Activated naive CD8-positive, alpha-beta T cell (primary cell): Measurements from ENCODE around the gene CORIN.

Source experiments
- H3K27ac Mint-ChIP-seq: one replicate; pipeline ENCODE4 v1.8.0; 2021; ENCODE audit warnings: mixed read lengths
- H3K27me3 Mint-ChIP-seq: one replicate; pipeline ENCODE4 v1.8.0; 2021; ENCODE audit warnings: mixed read lengths
- H3K36me3 Mint-ChIP-seq: one replicate; pipeline ENCODE4 v1.8.0; 2021; ENCODE audit warnings: mixed read lengths
- H3K4me1 Mint-ChIP-seq: one replicate; pipeline ENCODE4 v1.8.0; 2021; ENCODE audit warnings: low read depth, mixed read lengths
- H3K4me3 Mint-ChIP-seq: one replicate; pipeline ENCODE4 v1.8.0; 2021; ENCODE audit warnings: mild to moderate bottlenecking, mixed read lengths
- H3K9me3 Mint-ChIP-seq: one replicate; pipeline ENCODE4 v1.8.0; 2021; ENCODE audit warnings: low read depth, mixed read lengths

CORIN gene

DNA sequence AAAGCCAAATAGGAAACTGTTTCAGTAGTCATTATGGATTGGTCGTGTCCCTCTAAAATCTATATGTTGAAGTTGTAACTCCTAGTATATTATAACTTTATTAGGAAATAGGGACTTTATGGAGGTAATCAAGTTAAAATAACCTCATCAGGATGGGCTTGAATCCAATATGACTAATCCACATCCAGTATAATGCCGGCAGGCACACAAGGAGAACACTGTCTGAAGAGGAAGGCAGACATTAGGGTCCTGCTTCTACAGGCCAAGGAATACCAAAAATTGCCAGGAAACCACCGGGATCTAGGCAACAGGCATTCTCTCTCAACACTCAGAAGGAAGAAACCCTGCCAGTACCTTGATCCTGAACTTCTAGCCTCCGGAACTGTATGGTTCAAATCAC lies 222.5 kb downstream of the CORIN start:
- H3K27me3 Mint-ChIP-seq: no peaks in the 10 kb centered on the region
- H3K4me1 Mint-ChIP-seq: no peaks in the 10 kb centered on the region
- H3K9me3 Mint-ChIP-seq: no peaks in the 10 kb centered on the region
- no peak overlapping the region for H3K4me3 Mint-ChIP-seq
- no peaks in the 10 kb centered on the region for H3K36me3 Mint-ChIP-seq
- H3K27ac Mint-ChIP-seq: no peak overlapping the region

DNA sequence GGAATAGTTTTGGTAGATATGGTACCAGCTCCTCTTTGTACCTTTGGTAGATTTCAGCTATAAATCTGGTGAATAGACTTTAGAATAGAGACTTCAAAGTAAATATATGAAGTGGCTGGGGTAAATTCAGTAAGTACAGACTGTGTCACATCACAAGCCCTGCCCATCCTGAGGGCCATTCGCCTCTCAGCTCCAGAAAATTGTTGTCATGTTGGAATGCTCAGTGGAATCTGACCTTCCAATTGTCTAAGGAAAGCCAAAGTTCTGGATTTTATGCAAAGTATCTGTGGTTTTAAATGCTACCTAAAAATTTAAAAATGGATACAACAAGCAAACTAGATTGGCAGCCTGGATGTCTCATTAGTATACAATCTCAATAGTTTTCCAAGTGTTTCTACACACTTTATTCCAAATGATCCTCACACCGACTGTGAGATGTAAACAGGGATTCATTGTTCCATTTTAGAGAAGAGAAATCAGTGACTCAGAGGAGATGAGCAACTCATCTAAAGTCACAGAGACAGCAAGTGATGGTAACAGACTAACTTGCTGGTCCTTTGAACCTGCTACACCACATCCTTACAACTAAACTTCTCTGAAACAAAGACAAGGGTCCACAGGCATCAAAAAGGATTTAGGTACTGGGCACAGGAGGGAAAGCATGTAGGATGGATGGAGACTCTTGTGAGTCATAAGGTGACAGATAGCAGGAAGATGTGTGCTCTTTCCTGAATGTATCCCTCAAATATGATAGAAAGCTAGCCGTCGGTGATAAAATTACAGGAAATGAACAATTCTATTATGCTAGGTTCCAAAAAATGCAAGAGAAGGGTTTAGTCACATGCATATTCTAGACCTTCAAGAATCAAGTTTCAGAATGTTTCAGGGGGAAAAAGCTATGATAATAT lies 225.5 kb downstream of the CORIN start:
- H3K9me3 Mint-ChIP-seq: no peaks in the 10 kb centered on the region
- H3K4me1 Mint-ChIP-seq: no peaks in the 10 kb centered on the region
- H3K4me3 Mint-ChIP-seq: no peak overlapping the region
- no peak overlapping the region for H3K27ac Mint-ChIP-seq
- no peaks in the 10 kb centered on the region for H3K27me3 Mint-ChIP-seq
- H3K36me3 Mint-ChIP-seq: no peaks in the 10 kb centered on the region

DNA sequence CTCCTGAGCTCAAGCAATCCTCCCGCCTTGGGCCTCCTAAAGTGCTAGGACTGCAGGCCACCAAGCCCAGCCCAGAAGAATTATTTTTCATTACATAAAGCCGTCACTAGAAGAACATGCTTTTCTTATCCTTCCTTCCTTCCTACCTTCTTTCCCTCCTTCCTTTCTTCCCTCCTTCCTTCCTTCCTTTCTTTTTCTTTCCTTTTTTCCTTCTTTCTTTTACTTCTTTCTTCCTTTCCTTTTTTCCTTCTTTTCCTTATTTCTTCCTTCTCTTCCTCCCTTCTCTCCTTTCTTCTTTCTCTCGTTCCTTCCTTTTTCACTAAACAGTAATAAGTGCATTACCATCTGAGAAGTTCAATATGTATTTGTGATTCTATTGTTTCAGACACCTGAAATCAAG lies 231.4 kb downstream of the CORIN start:
- H3K4me3 Mint-ChIP-seq: no peak overlapping the region
- no peak overlapping the region for H3K27ac Mint-ChIP-seq
- no peaks in the 10 kb centered on the region for H3K4me1 Mint-ChIP-seq
- peaks cover 2% of the 10 kb centered on the region for H3K36me3 Mint-ChIP-seq
- no peaks in the 10 kb centered on the region for H3K9me3 Mint-ChIP-seq
- no peaks in the 10 kb centered on the region for H3K27me3 Mint-ChIP-seq

DNA sequence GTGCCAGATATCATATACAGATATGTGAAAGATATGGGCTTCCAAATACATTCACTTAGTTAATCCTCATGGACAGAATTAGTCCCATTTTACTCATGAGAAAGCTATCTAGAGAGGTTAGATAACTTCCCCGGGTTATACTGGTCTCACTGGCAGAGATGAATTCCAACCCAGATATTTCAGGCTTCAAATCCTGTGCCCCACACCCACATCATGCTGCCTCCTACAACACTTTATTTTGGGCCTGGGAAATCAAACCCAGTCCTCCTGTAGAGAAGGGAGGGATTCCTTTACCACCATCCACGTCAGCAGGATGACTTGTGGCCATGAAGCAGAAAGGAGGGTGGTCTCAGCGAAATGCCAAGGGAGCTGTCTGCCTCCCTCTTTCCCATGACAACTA lies 239.0 kb downstream of the CORIN start:
- no peak overlapping the region for H3K4me3 Mint-ChIP-seq
- no peaks in the 10 kb centered on the region for H3K4me1 Mint-ChIP-seq
- no peaks in the 10 kb centered on the region for H3K36me3 Mint-ChIP-seq
- H3K9me3 Mint-ChIP-seq: no peaks in the 10 kb centered on the region
- no peaks in the 10 kb centered on the region for H3K27me3 Mint-ChIP-seq
- no peak overlapping the region for H3K27ac Mint-ChIP-seq

DNA sequence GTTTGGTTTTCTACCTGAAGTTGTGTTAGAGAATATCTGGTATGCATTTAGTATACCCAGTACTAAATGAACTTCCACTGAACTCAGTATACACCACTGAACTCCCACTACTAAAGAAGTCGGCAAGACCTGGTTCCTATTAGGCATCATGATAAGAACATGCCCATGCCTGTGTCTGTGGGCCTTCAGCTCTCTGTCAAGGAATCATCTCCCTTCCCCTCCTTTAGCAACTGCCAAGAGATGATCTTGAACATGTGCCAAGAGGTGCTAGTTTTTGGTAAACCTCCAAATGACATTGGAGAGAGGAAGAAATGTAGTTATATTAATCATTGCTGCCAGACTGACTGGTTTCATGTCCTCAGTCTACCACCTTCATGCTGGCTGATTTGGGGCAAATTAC lies 239.5 kb downstream of the CORIN start:
- H3K27me3 Mint-ChIP-seq: no peaks in the 10 kb centered on the region
- H3K4me1 Mint-ChIP-seq: no peaks in the 10 kb centered on the region
- no peak overlapping the region for H3K4me3 Mint-ChIP-seq
- no peaks in the 10 kb centered on the region for H3K9me3 Mint-ChIP-seq
- H3K36me3 Mint-ChIP-seq: no peaks in the 10 kb centered on the region
- no peak overlapping the region for H3K27ac Mint-ChIP-seq

DNA sequence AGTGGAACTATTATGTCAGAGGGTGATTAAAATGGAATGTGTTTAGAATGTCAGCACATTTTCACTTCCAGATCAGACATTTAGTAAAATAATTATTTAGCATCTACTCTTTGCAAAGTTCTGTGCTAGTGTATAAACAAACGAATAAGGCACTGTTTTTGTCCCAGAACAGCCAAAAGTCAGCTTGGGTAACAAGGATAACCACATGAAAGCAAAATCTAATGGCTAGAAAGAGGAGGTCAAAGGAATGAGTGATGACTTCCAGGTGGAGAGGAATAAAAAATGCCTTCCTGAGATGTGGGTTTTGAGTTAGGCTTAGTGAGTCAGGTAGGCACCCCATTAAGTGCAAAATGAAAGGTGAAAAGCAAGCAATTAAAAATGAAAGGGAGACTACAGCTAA lies 240.2 kb downstream of the CORIN start:
- no peak overlapping the region for H3K27ac Mint-ChIP-seq
- no peaks in the 10 kb centered on the region for H3K9me3 Mint-ChIP-seq
- no peaks in the 10 kb centered on the region for H3K27me3 Mint-ChIP-seq
- H3K4me1 Mint-ChIP-seq: no peaks in the 10 kb centered on the region
- H3K36me3 Mint-ChIP-seq: no peaks in the 10 kb centered on the region
- no peak overlapping the region for H3K4me3 Mint-ChIP-seq

DNA sequence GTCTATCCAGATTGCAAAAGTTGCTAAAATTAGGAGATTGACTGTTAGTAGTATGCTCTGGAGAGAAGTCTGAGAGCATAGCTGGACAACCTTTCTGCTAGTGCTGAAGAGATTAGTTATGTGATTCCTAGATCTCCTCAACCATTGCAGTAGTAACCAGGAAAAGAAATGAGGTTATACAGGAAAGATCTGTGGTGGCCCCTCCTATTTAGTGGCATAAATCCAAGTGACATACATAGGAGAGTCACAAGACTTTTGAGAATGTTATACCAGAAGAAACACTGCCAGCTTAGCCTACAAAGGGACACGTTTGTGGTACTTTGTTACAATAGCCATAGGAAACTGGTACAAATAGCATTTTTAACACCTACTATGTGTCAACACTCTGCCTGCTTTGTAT lies 247.5 kb downstream of the CORIN start:
- Mint-ChIP-seq H3K9me3 (peaks cover 10% of the 10 kb centered on the region), H3K4me3 (no peak overlapping the region), H3K27me3 (no peaks in the 10 kb centered on the region), H3K27ac (no peak overlapping the region), H3K4me1 (no peaks in the 10 kb centered on the region), H3K36me3 (peaks cover 25% of the 10 kb centered on the region)

DNA sequence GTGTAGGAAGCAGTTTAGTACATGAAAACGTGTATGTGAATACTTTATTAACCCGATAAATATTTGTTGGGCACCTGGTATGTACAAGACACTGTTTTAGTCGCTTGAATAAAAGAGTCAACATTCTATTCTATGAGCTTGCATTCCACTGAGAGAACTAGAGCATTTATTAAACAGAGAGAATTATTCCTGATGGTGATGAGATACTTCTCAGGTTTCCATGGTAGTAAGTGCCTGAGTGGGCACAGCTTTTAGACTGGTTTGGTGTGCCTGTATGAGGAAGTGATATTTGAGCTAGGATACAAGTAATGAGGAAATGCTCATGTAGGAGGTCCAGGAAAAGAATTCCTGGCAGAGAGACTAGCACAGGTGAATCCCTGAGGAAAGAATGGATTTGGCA lies 258.6 kb downstream of the CORIN start:
- no peak overlapping the region for H3K27ac Mint-ChIP-seq
- H3K9me3 Mint-ChIP-seq: no peaks in the 10 kb centered on the region
- peaks cover 30% of the 10 kb centered on the region for H3K36me3 Mint-ChIP-seq
- H3K4me3 Mint-ChIP-seq: no peak overlapping the region
- H3K4me1 Mint-ChIP-seq: no peaks in the 10 kb centered on the region
- H3K27me3 Mint-ChIP-seq: no peaks in the 10 kb centered on the region

DNA sequence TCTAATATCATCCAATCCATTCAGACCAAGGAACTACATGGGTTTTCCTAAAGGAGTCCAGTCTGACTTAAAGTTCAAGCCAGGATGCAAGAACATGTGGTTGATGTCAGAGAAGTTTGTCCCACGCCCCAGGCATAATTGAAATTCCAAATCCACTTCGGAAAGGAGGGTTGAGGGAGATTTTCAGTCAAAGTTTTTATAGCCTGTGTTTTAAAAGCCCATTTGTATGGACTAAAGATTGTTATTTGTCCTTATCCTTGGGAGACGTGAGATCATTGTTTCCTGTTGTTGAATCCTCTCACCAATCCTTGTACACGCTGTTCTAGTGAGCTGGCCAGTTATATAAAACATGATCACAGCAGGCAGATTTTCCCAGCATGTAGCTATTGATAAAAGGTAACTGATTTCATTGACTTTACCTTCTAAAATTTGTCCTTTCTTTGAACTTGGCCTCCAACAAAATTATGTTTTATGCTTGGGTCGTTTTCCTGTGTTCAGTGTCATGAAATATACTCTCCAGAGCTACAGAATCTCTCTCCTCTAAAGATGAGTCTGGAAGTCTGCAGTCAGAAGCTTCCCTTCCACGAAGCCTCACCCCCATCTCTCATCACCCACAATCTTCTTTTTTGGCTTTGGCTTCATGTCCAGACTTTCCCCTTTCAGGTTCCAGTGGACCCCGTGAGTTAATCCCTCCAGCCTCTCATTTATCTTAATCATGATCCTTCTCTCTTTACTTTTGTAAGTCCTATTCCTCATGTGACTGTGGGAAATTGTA lies 259.9 kb downstream of the CORIN start:
- H3K36me3 Mint-ChIP-seq: peaks cover 33% of the 10 kb centered on the region
- H3K27me3 Mint-ChIP-seq: no peaks in the 10 kb centered on the region
- H3K27ac Mint-ChIP-seq: no peak overlapping the region
- no peak overlapping the region for H3K4me3 Mint-ChIP-seq
- H3K4me1 Mint-ChIP-seq: no peaks in the 10 kb centered on the region
- H3K9me3 Mint-ChIP-seq: no peaks in the 10 kb centered on the region

DNA sequence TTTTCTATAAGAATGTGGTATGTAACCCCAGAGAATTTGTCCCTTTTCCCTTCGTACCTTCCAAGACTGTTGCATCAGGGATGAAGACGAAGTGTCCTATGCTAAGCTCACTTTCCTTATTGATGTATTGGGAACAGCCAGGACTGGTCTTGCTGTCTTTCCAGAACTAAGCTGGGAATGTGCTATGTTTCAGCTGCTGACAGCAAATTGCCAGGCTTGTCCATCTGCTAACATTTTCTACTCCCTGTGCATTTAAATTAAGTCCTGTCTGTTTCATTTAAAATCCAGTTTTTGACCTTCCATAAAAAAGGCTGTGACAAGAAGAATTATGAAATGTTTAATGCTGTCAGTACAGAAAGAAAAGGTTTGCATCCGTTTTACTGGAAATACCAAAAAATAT lies 264.9 kb downstream of the CORIN start:
- Mint-ChIP-seq H3K4me3 (no peak overlapping the region), H3K36me3 (peaks cover 23% of the 10 kb centered on the region), H3K27me3 (no peaks in the 10 kb centered on the region), H3K9me3 (no peaks in the 10 kb centered on the region), H3K27ac (no peak overlapping the region), H3K4me1 (no peaks in the 10 kb centered on the region)

DNA sequence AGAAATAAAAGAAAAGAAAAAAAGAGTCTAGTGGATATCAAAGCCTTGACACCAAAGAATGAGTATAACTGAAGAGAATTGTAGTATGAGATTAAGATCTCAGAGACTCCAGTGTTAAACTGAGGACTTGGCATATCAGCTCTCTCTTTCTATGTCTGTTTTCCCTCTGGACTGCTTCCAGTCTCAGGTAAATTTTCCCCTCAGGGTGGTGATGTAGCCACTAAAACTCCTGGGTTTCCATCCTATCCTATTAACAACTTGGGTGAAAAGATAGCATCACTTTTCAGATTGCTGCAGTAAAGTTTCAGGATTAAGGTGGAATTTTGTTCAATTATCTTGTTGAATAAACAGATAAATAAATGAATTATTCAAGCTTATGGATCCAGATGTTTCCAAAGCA lies 267.1 kb downstream of the CORIN start:
- no peak overlapping the region for H3K27ac Mint-ChIP-seq
- H3K4me1 Mint-ChIP-seq: no peaks in the 10 kb centered on the region
- no peaks in the 10 kb centered on the region for H3K27me3 Mint-ChIP-seq
- H3K36me3 Mint-ChIP-seq: peaks cover 14% of the 10 kb centered on the region
- H3K4me3 Mint-ChIP-seq: no peak overlapping the region
- no peaks in the 10 kb centered on the region for H3K9me3 Mint-ChIP-seq

DNA sequence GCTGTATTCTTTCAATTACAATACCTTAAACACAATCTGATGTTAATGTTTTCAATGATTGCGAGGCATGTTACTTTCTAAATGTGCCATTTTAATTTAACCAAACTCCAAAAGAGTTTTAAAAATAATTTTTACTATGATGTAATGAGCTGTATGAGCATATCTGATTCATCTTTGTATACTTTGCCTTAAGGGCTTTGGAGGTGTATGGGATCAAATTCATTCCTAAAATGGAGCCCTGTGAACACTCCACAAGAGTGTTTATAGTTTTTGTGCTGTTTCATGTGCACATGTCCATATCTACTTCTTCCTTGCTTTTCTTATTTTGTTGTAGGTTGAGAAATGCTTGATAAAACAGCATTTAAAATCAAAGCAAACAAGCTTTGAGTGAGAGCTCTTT lies 270.4 kb downstream of the CORIN start:
- peaks cover 8% of the 10 kb centered on the region for H3K36me3 Mint-ChIP-seq
- H3K9me3 Mint-ChIP-seq: no peaks in the 10 kb centered on the region
- H3K4me1 Mint-ChIP-seq: no peaks in the 10 kb centered on the region
- no peak overlapping the region for H3K4me3 Mint-ChIP-seq
- H3K27me3 Mint-ChIP-seq: no peaks in the 10 kb centered on the region
- no peak overlapping the region for H3K27ac Mint-ChIP-seq

DNA sequence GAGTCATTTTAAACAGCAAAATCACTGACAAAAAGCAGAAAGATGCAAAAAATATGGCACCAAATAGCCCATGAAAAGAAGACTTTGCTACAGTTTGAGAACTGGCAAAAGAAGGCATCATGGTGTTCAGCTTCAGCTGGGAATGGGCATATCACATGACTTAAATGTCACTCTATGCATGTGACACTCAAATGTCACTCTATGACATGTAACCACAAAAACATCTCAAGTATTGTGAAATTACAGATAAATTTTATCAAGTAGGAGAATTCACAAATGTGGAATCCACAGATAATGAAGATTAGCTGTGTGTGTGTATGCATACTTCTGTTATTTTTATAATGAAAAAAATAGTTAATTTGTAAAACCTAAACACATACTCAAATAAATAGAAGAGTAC lies 270.9 kb downstream of the CORIN start:
- Mint-ChIP-seq H3K36me3 (peaks cover 8% of the 10 kb centered on the region), H3K27ac (no peak overlapping the region), H3K4me1 (no peaks in the 10 kb centered on the region), H3K9me3 (no peaks in the 10 kb centered on the region), H3K27me3 (no peaks in the 10 kb centered on the region), H3K4me3 (no peak overlapping the region)

DNA sequence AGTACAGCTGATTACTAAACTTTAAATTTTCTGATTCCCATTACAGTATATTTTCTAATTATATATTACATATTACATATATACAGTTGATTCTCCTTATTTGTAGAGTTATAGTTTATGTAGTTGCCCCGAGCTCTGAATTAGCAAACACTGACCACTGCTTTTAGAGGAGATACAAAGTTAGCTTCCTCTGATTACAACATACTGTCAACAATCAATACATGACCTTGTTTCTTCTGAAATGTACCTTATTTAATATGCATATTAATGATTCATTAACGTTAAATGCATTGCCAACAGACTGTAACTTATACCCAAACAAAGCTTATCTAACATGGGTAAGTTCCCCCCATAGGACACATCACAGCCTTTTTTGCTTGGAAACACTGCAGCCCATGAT lies 271.3 kb downstream of the CORIN start:
- Mint-ChIP-seq H3K27ac (no peak overlapping the region), H3K9me3 (no peaks in the 10 kb centered on the region), H3K4me3 (no peak overlapping the region), H3K27me3 (no peaks in the 10 kb centered on the region), H3K4me1 (no peaks in the 10 kb centered on the region), H3K36me3 (peaks cover 8% of the 10 kb centered on the region)

DNA sequence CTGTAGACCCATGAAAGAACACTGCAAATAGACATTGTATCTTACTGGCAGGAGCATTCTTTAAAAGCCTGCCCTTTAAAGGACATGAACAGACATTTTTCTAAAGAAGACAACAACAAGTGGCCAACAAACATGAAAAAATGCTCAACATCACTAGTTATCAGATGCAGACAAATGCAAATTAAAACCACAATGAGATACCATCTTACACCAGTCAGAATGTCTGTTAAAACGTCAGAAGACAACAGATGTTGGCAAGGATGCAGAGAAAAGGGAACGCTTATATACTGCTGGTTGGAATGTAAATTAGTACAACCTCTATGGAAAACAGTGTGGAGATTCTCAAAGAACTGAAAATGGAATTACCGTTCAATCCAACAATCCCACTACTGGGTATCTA lies 275.6 kb downstream of the CORIN start:
- no peak overlapping the region for H3K4me3 Mint-ChIP-seq
- no peaks in the 10 kb centered on the region for H3K4me1 Mint-ChIP-seq
- no peak overlapping the region for H3K27ac Mint-ChIP-seq
- peaks cover 4% of the 10 kb centered on the region for H3K36me3 Mint-ChIP-seq
- no peaks in the 10 kb centered on the region for H3K9me3 Mint-ChIP-seq
- no peaks in the 10 kb centered on the region for H3K27me3 Mint-ChIP-seq
